Measurements from ENCODE around the gene RNF115. TPM values are rescaled to one million over a fixed set of nuclear protein-coding genes. Genes with fewer than 3 reads are reported as not detected.

Gene RNF115
- total and polyA plus RNA-seq, 2 of the 13 experiments (the other 11 are each of a cell fraction or from before 2014, with no cell fraction given) = 6.0 to 10.1 TPM

- TF ChIP-seq BCLAF1 (IDR thresholded peaks at IDR 0.05) = no peak
- TF ChIP-seq ZNF446 (CRISPR knock-in tag; IDR thresholded peaks at IDR 0.05) = no peak
- TF ChIP-seq ZNF737 (CRISPR knock-in tag; IDR thresholded peaks at IDR 0.05; ENCODE audit: borderline replicate concordance) = no peak
- TF ChIP-seq, protein P1, sequence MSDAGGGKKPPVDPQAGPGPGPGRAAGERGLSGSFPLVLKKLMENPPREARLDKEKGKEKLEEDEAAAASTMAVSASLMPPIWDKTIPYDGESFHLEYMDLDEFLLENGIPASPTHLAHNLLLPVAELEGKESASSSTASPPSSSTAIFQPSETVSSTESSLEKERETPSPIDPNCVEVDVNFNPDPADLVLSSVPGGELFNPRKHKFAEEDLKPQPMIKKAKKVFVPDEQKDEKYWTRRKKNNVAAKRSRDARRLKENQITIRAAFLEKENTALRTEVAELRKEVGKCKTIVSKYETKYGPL (CRISPR knock-in tag; IDR thresholded peaks at IDR 0.05) = no peak
- no peak for TF ChIP-seq ZNF570 (CRISPR knock-in tag; IDR thresholded peaks at IDR 0.05; ENCODE audit: borderline replicate concordance)
- peak in 1 of 2 experiments; percentile 70; a peak in 1 of 4 replicates for TF ChIP-seq HMGXB4 (CRISPR knock-in tag; IDR thresholded peaks at IDR 0.05; ENCODE audit: borderline replicate concordance in 1 of 2, low read depth in 1 of 2)
- TF ChIP-seq ZBTB49 (CRISPR knock-in tag; IDR thresholded peaks at IDR 0.05; ENCODE audit: borderline replicate concordance) = no peak
- no peak for TF ChIP-seq PTBP1 (IDR thresholded peaks at IDR 0.05; ENCODE audit: low read depth, low read length, poor library complexity, severe bottlenecking)
- TF ChIP-seq, protein P2, sequence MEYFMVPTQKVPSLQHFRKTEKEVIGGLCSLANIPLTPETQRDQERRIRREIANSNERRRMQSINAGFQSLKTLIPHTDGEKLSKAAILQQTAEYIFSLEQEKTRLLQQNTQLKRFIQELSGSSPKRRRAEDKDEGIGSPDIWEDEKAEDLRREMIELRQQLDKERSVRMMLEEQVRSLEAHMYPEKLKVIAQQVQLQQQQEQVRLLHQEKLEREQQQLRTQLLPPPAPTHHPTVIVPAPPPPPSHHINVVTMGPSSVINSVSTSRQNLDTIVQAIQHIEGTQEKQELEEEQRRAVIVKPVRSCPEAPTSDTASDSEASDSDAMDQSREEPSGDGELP (IDR thresholded peaks at IDR 0.05; ENCODE audit: borderline replicate concordance, low read depth) = peak; percentile 97
- peak; percentile 52; the same call in 1 of the 2 replicates for TF ChIP-seq KAT8 (CRISPR knock-in tag; IDR thresholded peaks at IDR 0.05)
- TF ChIP-seq SMARCE1 (IDR thresholded peaks at IDR 0.05; ENCODE audit: borderline replicate concordance) = no peak
- TF ChIP-seq, protein P3, sequence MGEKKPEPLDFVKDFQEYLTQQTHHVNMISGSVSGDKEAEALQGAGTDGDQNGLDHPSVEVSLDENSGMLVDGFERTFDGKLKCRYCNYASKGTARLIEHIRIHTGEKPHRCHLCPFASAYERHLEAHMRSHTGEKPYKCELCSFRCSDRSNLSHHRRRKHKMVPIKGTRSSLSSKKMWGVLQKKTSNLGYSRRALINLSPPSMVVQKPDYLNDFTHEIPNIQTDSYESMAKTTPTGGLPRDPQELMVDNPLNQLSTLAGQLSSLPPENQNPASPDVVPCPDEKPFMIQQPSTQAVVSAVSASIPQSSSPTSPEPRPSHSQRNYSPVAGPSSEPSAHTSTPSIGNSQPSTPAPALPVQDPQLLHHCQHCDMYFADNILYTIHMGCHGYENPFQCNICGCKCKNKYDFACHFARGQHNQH (CRISPR knock-in tag; IDR thresholded peaks at IDR 0.05) = no peak
- no peak; the same call in 1 of the 2 replicates for TF ChIP-seq ZNF547 (CRISPR knock-in tag; IDR thresholded peaks at IDR 0.05)
- TF ChIP-seq ZNF44 (CRISPR knock-in tag; IDR thresholded peaks at IDR 0.05) = no peak
- 0 out of 2 replicates have a peak, but pooled peaks have one; percentile 38 for TF ChIP-seq TFDP2 (CRISPR knock-in tag; IDR thresholded peaks at IDR 0.05)
- TF ChIP-seq NCOA1 (CRISPR knock-in tag; IDR thresholded peaks at IDR 0.05) = no peak
These were observed 116.6 kb downstream of the RNF115 start, which contains the start of gene PDZK1 (continued) for GRCh38 chr1:145707183-145707867.

All from HepG2 (cell line).